ENCODE measurements around the gene APBA2.

The APBA2 gene

DNA sequence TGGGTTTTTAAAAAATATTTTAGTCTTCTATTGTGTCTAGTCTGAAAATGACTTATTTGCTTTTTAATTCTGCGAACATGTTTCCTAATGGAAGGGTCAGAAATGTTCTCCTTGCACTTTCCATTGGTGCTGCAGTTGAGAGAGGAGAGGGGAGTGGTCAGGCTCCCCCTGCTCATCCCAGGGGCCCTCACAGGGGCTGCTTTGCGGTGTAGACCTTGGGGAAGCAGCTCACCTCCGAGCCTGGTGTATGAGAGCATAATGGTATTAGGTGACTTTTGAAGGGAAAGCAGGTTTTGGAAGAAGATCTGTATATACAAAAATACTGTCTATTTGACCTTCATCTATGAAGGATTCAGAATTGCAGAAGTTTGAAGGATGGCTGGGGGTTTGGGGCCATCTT, 28.3 kb downstream of the APBA2 start:
- no peak overlapping the region for H3K4me3 ChIP-seq (ENCODE audit: low read depth, low read length)

- H3K4me3 ChIP-seq (ENCODE audit: low read depth, low read length) = no peak overlapping the region
These were observed 28.8 kb downstream of the APBA2 start for GRCh38 chr15:28914483-28915023.

GRCh38 chr15:28915041-28915810, 29.5 kb downstream of the APBA2 start:
- no peak overlapping the region for H3K4me3 ChIP-seq (ENCODE audit: low read depth, low read length)

DNA sequence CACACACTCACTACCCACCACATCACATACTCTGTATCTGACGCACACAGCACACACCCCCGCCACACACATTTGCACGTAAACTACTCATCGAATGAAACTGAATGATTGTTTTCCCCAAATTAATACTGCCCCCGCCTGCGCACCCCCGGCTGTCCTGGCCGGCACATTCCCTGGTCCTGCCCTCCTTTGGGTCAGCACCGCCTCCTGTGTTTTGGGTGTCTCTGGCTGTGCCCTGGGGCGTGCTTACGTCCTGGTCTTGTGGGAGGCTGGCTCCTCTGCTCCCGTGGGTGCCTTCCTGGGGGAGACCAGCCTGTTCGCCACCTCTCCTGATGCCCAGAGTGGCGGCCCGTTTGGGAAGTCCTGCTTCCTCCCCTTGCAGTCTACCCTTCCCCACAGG, 30.2 kb downstream of the APBA2 start:
- H3K4me3 ChIP-seq (ENCODE audit: low read depth, low read length) = no peak overlapping the region

DNA sequence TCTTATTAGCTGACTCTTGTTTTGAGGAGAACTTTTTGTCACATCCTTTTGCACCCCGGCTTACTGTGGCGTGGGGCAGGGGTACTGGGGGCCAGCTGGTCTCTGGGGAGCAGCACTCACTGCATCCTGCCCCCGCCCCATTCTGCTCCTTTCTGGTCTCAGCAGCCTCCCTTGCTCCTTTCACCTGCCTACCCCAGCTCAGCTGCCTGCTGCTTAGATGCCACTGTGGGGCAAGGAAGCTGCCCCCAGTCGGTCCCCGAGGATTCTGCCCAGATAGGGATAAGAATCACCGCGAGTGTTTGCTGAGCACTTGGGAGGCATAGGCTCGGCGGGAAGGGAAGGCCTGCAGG, 32.0 kb downstream of the APBA2 start:
- H3K4me3 ChIP-seq (ENCODE audit: low read depth, low read length) = no peak overlapping the region

DNA sequence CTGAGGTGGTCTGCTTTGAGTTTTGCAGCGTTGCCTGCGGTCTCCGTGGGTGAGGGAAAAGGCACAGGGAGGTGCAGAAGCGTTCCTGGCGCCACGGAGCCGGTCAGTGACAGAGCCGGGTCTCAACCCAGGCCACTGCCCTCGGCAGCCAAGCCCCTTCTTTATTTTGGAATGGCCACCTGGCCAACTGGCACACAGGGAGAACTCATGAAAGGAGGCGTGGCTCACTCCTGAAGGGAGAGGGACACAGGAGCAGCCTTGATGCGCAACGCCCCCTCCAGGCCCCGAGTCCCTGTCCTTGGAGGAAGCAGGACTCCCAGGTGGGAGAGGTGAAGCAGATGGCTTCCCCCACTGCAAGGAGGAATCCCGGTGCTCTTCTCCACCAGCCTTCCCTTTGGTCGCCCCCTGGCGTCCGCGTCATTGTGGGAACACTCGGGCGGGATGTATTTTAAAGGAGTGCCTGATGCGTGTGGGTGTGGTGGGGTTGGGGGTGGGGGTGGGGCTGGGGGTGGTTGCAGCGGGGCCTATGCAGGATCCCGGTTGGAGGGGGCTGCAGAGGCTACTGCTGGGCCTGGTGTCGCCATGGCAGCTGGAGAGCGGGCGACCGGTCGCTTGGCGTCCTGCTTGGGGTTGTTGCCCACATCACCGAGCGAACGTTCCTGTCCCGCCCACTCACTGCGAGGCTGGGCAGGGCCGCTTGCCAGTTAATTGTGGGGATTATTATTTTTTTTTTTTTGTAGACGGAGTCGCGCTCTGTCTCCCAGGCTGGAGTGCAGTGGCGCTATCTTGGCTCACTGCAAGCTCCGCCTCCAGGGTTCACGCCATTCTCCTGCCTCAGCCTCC, 32.6 kb downstream of the APBA2 start:
- no peak overlapping the region for H3K4me3 ChIP-seq (ENCODE audit: low read depth, low read length)

DNA sequence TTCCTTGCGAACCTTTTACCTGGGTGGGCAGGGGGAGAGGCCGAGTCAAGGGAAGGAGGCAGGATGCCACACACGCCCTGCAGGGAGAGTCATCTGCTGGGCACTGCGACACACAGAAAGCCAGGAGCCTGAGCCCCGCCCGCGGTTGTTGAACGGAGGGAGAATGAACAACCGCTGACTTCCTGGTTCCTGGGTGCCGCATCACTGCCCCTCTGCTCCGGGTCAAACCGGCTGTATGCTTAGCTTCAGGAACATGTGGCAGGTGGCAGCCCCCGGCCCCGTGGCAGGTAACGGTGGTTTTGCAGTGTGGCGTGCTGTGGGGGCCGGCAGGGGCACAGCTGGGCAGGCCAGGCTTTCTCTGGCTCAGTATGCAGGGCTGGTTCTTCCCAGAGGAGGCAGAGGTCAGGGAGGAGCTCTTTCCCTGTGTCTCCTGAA, 33.4 kb downstream of the APBA2 start:
- H3K4me3 ChIP-seq (ENCODE audit: low read depth, low read length) = no peak overlapping the region

- no peak overlapping the region for H3K4me3 ChIP-seq (ENCODE audit: low read depth, low read length)
These were observed 34.2 kb downstream of the APBA2 start for GRCh38 chr15:28919679-28920655.

DNA sequence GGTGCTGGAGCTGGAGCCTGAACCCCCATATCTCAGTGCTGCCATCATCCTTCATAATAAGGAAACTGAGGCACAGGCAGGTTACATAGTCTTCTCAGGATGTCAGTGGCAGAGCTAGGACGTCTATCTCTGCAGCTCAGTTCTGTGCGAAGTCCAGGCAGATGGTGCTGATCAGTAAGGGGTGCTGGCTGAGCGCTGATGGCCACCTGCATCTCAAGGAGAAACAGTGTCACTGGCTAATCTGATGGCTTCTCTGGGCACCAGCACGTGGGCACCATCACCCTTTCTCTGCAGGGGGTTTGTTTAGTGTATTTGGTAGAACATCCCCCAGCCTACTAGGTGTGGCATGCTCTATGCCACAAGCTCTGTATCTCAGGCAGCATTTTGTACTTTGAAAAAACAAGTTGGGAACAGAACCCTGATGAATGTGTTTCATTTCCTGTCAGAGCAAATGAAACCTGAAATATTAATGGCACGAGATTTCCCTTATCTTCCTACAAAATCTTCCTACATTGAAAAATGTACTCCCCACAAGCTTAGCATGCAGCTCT, 35.1 kb downstream of the APBA2 start:
- H3K4me3 ChIP-seq (ENCODE audit: low read depth, low read length) = no peak overlapping the region

- no peak overlapping the region for H3K4me3 ChIP-seq (ENCODE audit: low read depth, low read length)
These were observed 35.6 kb downstream of the APBA2 start for GRCh38 chr15:28921336-28921735.

DNA sequence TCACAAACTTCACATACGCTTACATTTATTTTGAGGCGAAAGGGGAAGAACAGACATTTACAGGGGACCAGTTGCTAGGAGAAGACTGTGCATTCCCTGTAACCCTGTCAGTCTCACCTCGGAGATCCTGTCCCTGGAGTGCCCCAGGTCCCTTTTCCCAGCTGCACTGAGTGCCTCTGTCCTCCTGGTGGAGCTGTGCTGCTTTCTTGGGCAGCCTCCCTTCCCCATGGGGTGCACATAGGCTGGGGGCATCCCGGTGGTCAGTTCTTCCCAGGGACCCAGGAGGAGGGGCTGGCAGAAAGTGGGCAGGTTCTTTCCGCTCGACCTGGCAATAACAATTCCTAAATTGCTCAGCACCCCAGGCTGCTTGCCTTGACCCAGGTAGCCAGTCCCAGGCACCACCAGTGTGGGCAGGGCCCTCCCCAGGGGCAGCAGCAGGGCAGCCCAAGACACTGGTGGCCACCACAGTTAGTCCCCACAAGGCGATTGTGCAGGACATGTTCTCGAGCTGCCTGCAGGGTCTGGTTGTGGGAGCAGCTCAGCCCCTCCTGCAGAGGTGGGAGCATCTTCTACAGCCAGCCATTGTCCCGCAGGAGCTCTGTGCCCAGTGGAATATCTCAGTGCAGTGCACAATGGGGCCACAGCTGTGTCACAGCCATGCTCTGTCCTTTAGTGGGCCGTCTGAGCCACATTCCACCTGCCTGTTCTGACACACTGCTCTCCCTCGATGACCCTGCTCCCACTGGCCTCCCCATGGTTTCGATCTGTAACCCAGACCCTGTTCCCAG, 36.3 kb downstream of the APBA2 start:
- no peak overlapping the region for H3K4me3 ChIP-seq (ENCODE audit: low read depth, low read length)

DNA sequence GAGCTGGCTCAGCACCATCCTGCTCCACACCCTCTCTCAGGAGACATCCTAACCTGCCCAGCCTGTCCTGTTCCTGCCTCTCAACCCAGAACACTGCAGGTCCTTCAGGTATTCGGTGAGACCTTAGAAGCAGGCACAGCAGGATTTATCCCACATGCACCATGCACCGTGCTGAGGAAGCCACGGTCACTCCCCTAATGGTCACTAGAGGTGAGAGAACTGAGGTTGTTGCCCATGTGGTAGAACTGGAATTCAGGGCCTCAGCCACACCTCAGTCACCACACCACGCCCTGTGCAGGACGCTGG, 36.9 kb downstream of the APBA2 start:
- no peak overlapping the region for H3K4me3 ChIP-seq (ENCODE audit: low read depth, low read length)

GRCh38 chr15:28923726-28924280, 38.0 kb downstream of the APBA2 start:
- no peak overlapping the region for H3K4me3 ChIP-seq (ENCODE audit: low read depth, low read length)

DNA sequence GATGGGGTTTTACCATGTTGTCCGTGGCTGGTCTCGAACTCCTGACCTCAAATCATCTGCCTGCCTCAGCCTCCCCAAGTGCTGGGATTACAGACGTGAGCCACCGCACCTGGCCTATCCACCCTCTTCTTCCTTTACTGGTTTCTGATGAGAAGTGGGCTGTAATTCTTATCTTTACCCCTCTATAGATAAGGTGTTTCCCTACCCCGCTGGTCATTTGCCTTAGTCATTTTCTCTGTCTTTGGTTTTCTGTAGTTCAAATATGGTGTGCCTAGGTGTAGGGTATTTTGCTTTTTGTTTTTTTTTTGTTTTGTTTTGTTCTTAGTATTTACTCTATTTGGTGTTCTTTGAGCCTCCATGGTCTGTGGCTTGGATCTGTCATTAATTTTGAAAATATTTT, 41.3 kb downstream of the APBA2 start:
- H3K4me3 ChIP-seq (ENCODE audit: low read depth, low read length) = no peak overlapping the region

DNA sequence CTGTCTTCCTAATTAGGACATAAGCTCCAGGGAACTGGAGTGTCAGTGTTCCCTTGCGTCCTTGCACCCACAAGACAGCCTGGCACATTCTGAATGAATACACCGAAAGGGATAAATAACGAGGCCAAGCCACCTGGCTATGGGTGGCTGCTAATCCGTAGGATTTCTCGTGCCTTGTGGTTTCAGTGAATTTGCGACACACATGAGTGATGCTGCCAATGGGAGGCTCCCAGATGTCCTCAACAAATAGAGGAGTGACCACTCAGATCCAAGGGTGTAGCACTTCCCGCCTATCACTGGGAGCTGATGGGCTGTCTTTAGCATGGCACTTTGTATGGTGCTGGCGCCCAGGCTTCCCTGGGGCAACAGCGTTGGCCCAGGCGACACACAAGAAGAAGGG, 43.4 kb downstream of the APBA2 start:
- no peak overlapping the region for H3K4me3 ChIP-seq (ENCODE audit: low read depth, low read length)

- no peak overlapping the region for H3K4me3 ChIP-seq (ENCODE audit: low read depth, low read length)
These were observed 44.2 kb downstream of the APBA2 start for GRCh38 chr15:28930011-28930410.

DNA sequence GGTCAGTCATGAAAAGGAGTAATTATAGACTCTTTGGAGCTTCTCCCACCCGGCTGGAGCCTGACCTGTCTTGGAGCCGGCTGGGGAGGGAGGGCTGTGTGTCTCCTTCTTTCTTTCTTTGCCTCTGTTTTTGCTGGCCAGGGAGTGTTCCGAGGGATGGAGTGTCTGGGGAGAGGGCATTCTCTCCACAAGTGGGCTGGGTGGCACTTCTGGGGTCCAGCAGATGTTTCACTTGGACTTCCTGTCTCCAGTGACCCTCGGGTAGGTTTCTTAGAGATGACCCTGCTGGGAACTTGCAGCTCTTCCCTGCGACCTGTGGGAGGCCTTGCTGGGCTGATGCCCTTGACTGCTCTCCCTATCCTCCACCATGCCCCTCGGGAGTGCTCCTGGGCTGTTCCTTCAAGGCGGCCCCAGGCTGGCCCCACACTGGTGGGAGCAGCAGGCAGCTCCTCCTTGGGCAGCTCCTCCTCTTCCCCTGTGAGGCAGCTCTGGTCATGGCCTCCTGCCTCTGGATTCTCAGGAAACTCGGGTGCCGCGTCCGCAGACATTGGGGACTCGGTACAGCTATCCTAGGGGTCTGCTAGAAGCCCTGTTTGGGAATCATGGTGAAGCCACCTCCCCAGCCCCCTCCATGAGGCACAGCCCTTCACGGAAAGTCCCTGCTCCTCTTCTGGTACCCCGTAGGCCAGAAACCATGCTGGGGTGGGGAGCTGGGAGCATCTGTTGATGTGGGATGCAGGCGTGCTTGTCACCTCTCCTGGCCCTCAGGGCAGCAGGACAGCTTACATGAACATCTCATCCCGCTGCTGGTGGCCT, 44.9 kb downstream of the APBA2 start:
- H3K4me3 ChIP-seq (ENCODE audit: low read depth, low read length) = no peak overlapping the region

DNA sequence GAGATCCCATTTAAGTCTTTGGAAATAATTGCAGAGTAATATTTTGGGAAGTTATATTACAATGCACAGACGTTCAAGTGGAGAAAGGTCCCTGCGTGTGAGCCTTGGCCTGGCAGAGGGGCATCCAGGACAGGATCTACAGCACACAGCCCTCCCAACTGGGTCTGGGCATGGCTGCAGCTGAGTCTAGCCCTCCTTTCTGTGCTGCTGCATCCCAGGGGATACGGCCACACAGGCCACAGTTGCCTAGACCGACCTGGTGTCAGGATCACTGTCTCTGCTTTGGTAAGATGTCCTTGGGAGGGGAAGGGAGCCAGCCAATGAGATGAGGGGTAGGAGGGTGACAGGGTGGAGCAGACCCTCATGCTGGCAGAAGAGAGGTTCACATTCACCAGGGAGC, 46.1 kb downstream of the APBA2 start:
- H3K4me3 ChIP-seq (ENCODE audit: low read depth, low read length) = no peak overlapping the region

- no peak overlapping the region for H3K4me3 ChIP-seq (ENCODE audit: low read depth, low read length)
These were observed 46.6 kb downstream of the APBA2 start for GRCh38 chr15:28932361-28932760.

Data from iPS-11a (cell line).